Activated T-helper 2 cell treated with anti-CD3 and anti-CD28 coated beads, Interferon-gamma antibody, Interleukin-2, Interleukin-4, amounts not matched to agents 10 μg/mL and 5 μg/mL and 100 μg/mL, durations not matched to agents 14 hours and 24 hours and 36 hours (primary cell): ENCODE results near the gene ANKRD44. TPM values are rescaled to one million over a fixed set of nuclear protein-coding genes. Genes with fewer than 3 reads are reported as not detected.
"Not testable (repeated sequence)": the region's sequence is repeated elsewhere in the genome, so short reads cannot be mapped to it uniquely, and the experiment has no call there.

ENCODE experiments used
- DNase-seq: peaks from one replicate; pipeline ENCODE4 v3.0.0; 2021; ENCODE audit warnings: low spot score
- H3K27ac Mint-ChIP-seq: one replicate; pipeline ENCODE4 v1.8.0; 2021; ENCODE audit warnings: mixed read lengths
- H3K27me3 Mint-ChIP-seq: one replicate; pipeline ENCODE4 v1.8.0; 2021; ENCODE audit warnings: low read depth, mixed read lengths
- H3K36me3 Mint-ChIP-seq: one replicate; pipeline ENCODE4 v1.8.0; 2021; ENCODE audit warnings: low read depth, mixed read lengths
- H3K4me1 Mint-ChIP-seq: one replicate; pipeline ENCODE4 v1.8.0; 2021; ENCODE audit warnings: low read depth, mixed read lengths
- H3K4me3 Mint-ChIP-seq: one replicate; pipeline ENCODE4 v1.8.0; 2021; ENCODE audit warnings: low read depth, mild to moderate bottlenecking, moderate library complexity, mixed read lengths
- H3K9me3 Mint-ChIP-seq: one replicate; pipeline ENCODE4 v1.8.0; 2021; ENCODE audit warnings: mixed read lengths
- intact Hi-C: fragments of 100-400 bp; cut with micrococcal nuclease; formaldehyde crosslinking; loops from one replicate; pipeline ENCODE4 v1.15.1; 2023
- total RNA-seq: library from RNA; stranded (reverse); gene quantifications from 2 replicates; pipeline ENCODE4 v1.2.3, GENCODE V29; 2022

ANKRD44 gene
- total RNA-seq = 107 and 120 TPM in 2 replicates

- peaks cover 18% of the 10 kb centered on the region for H3K36me3 Mint-ChIP-seq
- H3K4me3 Mint-ChIP-seq = peak within 1 kb of the TSS; percentile 89
- intact Hi-C loops = loop anchor here (2.0 kb wide), 2 partner anchors 68 to 198 kb away; no protein-coding TSS in a partner anchor
- DNase-seq = peak; percentile 87
- no peaks in the 10 kb centered on the region for H3K9me3 Mint-ChIP-seq
- H3K27me3 Mint-ChIP-seq = no peaks in the 10 kb centered on the region
- H3K4me1 Mint-ChIP-seq = peaks cover 63% of the 10 kb centered on the region
- peak within 1 kb of the TSS; percentile 93 for H3K27ac Mint-ChIP-seq
Measured at GRCh38 chr2:197310271-197310985, at the start of gene ANKRD44. Gene ANKRD44 (minus strand): TSS chr2:197310780. CDS start chr2:197310604, 176 bp downstream.

DNA sequence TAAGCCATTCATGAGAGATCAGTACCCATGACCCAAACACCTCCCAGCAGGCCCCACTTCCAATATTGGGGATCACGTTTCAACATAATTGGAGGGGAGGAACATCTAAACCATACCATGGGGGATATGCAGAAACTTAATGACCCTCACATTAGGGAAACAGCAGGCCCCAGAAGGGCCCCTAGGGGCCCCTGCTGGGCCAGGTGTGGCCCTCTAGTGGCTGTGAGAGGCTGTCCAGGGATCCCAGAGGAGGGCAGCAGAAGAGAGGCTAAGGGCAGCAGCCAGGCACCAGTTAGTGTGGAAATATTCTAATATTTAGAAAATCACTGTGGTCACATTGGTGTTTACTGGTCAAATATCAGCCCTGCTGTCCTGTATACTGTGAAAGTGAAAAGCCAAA lies 49.3 kb upstream of the ANKRD44 start:
- no peaks in the 10 kb centered on the region for H3K27me3 Mint-ChIP-seq
- peaks cover 23% of the 10 kb centered on the region for H3K4me1 Mint-ChIP-seq
- intact Hi-C loops = loop anchor here (5.0 kb wide), 1 partner anchor 33 kb away; no protein-coding TSS in a partner anchor
- DNase-seq = no peak
- peaks cover 3% of the 10 kb centered on the region for H3K36me3 Mint-ChIP-seq
- no peak overlapping the region for H3K27ac Mint-ChIP-seq
- H3K9me3 Mint-ChIP-seq = peaks cover 8% of the 10 kb centered on the region
- no peak overlapping the region for H3K4me3 Mint-ChIP-seq

- peaks cover 3% of the 10 kb centered on the region for H3K36me3 Mint-ChIP-seq
- intact Hi-C loops = no loop called here
- no peak for DNase-seq
- no peaks in the 10 kb centered on the region for H3K27me3 Mint-ChIP-seq
- peak overlapping the region; percentile 1 for H3K27ac Mint-ChIP-seq
- H3K4me3 Mint-ChIP-seq = no peak overlapping the region
- H3K9me3 Mint-ChIP-seq = peaks cover 8% of the 10 kb centered on the region
- H3K4me1 Mint-ChIP-seq = peaks cover 23% of the 10 kb centered on the region
Measured at GRCh38 chr2:197358931-197359330, 48.4 kb upstream of the ANKRD44 start.

DNA sequence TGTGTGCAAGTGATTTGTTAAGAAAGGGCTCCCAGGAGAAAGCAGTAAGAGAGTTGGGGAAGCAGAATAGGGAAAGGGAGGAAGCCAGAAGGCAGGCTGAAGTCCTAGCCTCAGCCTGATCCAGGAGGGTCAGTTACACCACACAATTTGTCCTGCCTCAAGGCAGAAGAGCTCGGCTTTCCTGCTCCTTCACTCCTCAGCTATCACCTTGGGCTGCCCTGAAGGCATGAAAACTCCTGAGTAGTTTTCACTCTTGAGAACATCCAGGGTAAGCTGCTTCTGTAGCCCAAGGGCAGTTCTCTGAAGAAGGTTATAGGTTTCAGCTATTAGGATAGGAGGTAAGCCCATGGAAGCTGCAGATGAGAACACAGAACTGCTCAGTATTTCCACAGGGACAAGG lies 47.4 kb upstream of the ANKRD44 start:
- H3K27ac Mint-ChIP-seq = no peak overlapping the region
- H3K36me3 Mint-ChIP-seq = peaks cover 3% of the 10 kb centered on the region
- intact Hi-C loops = no loop called here
- DNase-seq = no peak
- H3K4me1 Mint-ChIP-seq = peaks cover 25% of the 10 kb centered on the region
- H3K4me3 Mint-ChIP-seq = no peak overlapping the region
- peaks cover 8% of the 10 kb centered on the region for H3K9me3 Mint-ChIP-seq
- H3K27me3 Mint-ChIP-seq = no peaks in the 10 kb centered on the region

DNA sequence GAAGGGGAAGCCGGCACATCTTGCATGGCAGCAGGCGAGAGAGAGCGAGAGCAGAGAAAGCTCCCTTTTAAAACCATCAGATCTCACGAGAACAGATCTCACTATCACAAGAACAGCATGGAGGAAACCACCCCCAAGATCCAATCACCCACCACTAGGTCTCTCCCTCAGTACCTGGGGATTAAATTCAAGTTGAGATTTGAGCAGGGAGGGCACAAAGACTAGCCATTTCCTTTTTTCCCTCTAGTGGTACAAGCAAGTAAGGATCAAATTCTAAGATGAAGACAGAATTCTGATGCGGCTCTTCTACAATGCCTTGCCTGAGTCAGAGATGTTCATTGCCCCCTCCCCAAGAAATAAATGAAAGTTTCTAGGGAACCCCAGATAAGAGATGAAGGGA lies 45.6 kb upstream of the ANKRD44 start:
- H3K27ac Mint-ChIP-seq = peak overlapping the region; percentile 11

GRCh38 chr2:197354169-197354558 lies 43.6 kb upstream of the ANKRD44 start:
- Mint-ChIP-seq H3K9me3 (peaks cover 2% of the 10 kb centered on the region), H3K27me3 (no peaks in the 10 kb centered on the region)
- intact Hi-C loops = no loop called here

More for the DNA sequence above, 45.6 kb upstream of the ANKRD44 start:
- intact Hi-C loops = no loop called here
- peaks cover 3% of the 10 kb centered on the region for H3K36me3 Mint-ChIP-seq
- H3K4me1 Mint-ChIP-seq = peaks cover 24% of the 10 kb centered on the region
- DNase-seq = no peak
- H3K4me3 Mint-ChIP-seq = peak overlapping the region; percentile 3
- no peaks in the 10 kb centered on the region for H3K27me3 Mint-ChIP-seq
- peaks cover 8% of the 10 kb centered on the region for H3K9me3 Mint-ChIP-seq

GRCh38 chr2:197353393-197354168 lies 43.0 kb upstream of the ANKRD44 start:
- Mint-ChIP-seq H3K4me1 (peaks cover 11% of the 10 kb centered on the region), H3K9me3 (no peaks in the 10 kb centered on the region), H3K27ac (no peak overlapping the region), H3K27me3 (no peaks in the 10 kb centered on the region), H3K36me3 (no peaks in the 10 kb centered on the region), H3K4me3 (no peak overlapping the region)
- no peak for DNase-seq
- intact Hi-C loops = no loop called here

More at GRCh38 chr2:197354169-197354558, 43.6 kb upstream of the ANKRD44 start:
- Mint-ChIP-seq H3K36me3 (peaks cover 2% of the 10 kb centered on the region), H3K4me1 (peaks cover 17% of the 10 kb centered on the region), H3K4me3 (no peak overlapping the region), H3K27ac (no peak overlapping the region)
- no peak for DNase-seq

GRCh38 chr2:197349699-197350098 lies 39.1 kb upstream of the ANKRD44 start:
- H3K4me3 Mint-ChIP-seq = no peak overlapping the region
- H3K4me1 Mint-ChIP-seq = peaks cover 6% of the 10 kb centered on the region
- no peak overlapping the region for H3K27ac Mint-ChIP-seq
- DNase-seq = no peak
- H3K9me3 Mint-ChIP-seq = no peaks in the 10 kb centered on the region
- H3K36me3 Mint-ChIP-seq = no peaks in the 10 kb centered on the region
- H3K27me3 Mint-ChIP-seq = no peaks in the 10 kb centered on the region
- intact Hi-C loops = no loop called here

GRCh38 chr2:197348721-197349360 lies 38.3 kb upstream of the ANKRD44 start:
- H3K4me3 Mint-ChIP-seq = no peak overlapping the region
- intact Hi-C loops = no loop called here
- no peak for DNase-seq
- H3K27ac Mint-ChIP-seq = no peak overlapping the region
- peaks cover 6% of the 10 kb centered on the region for H3K4me1 Mint-ChIP-seq
- H3K9me3 Mint-ChIP-seq = no peaks in the 10 kb centered on the region
- no peaks in the 10 kb centered on the region for H3K27me3 Mint-ChIP-seq
- no peaks in the 10 kb centered on the region for H3K36me3 Mint-ChIP-seq

- H3K27ac Mint-ChIP-seq = no peak overlapping the region
- H3K4me1 Mint-ChIP-seq = peaks cover 4% of the 10 kb centered on the region
- H3K4me3 Mint-ChIP-seq = no peak overlapping the region
- intact Hi-C loops = no loop called here
- H3K9me3 Mint-ChIP-seq = no peaks in the 10 kb centered on the region
- no peak for DNase-seq
- H3K27me3 Mint-ChIP-seq = no peaks in the 10 kb centered on the region
- no peaks in the 10 kb centered on the region for H3K36me3 Mint-ChIP-seq
Measured at GRCh38 chr2:197345846-197346370, 35.3 kb upstream of the ANKRD44 start.

DNA sequence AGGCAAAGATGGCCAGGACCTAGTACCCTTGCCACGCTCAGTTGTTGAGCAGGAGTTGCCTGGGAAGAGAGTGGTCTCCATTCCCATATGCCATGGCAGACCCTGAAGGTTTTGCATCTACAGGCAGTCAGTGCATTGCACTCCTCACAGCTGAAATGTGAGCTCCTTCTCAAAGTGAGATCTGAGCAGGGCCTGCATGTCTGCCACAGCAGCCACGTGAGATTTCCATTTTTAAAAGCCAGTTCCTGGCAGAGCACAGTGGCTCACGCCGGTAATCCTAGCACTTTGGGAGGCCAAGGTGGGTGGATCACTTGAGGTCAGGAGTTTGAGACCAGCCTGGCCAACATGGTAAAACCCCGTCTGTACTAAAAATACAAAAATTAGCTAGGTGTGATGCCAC lies 33.4 kb upstream of the ANKRD44 start:
- intact Hi-C loops, H3K27ac Mint-ChIP-seq, H3K4me3 Mint-ChIP-seq: not testable (repeated sequence)

DNA sequence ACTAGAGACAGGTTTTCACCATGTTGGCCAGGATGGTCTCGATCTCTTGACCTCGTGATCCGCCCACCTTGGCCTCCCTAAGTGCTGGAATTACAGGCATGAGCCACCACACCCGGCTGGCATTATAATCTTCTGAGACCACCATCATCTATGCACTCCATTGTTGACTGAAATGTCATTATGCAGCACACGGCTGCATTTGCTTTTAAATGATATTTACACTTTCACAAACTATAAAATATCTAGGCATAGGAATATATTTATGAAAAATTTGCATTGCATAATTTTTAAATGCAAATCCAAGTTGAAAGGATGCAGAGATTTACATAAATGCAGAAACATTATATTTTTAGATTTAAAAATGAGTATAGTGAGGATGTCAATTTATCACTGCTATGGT lies 30.0 kb upstream of the ANKRD44 start:
- intact Hi-C loops = no loop called here
- H3K9me3 Mint-ChIP-seq = no peaks in the 10 kb centered on the region

More for the DNA sequence above, 33.4 kb upstream of the ANKRD44 start:
- DNase-seq, H3K9me3 Mint-ChIP-seq, H3K27me3 Mint-ChIP-seq, H3K36me3 Mint-ChIP-seq: not testable (repeated sequence)
- peaks cover 13% of the 10 kb centered on the region for H3K4me1 Mint-ChIP-seq

More for the DNA sequence above, 30.0 kb upstream of the ANKRD44 start:
- no peak for DNase-seq
- Mint-ChIP-seq H3K27me3 (no peaks in the 10 kb centered on the region), H3K36me3 (no peaks in the 10 kb centered on the region), H3K4me3 (no peak overlapping the region), H3K27ac (no peak overlapping the region), H3K4me1 (peaks cover 15% of the 10 kb centered on the region)
